NCI-H748 (cell line): Measurements from ENCODE around the gene HS3ST3A1.
A peak's percentile ranks its signal among the peaks of the same experiment; 100 is the strongest.

Source experiments
- DNase-seq: peaks from one replicate; lab custom pipeline; 2025; ENCODE audit not compliant: unreplicated experiment; lab: John Stamatoyannopoulos, UW

The HS3ST3A1 gene

DNA sequence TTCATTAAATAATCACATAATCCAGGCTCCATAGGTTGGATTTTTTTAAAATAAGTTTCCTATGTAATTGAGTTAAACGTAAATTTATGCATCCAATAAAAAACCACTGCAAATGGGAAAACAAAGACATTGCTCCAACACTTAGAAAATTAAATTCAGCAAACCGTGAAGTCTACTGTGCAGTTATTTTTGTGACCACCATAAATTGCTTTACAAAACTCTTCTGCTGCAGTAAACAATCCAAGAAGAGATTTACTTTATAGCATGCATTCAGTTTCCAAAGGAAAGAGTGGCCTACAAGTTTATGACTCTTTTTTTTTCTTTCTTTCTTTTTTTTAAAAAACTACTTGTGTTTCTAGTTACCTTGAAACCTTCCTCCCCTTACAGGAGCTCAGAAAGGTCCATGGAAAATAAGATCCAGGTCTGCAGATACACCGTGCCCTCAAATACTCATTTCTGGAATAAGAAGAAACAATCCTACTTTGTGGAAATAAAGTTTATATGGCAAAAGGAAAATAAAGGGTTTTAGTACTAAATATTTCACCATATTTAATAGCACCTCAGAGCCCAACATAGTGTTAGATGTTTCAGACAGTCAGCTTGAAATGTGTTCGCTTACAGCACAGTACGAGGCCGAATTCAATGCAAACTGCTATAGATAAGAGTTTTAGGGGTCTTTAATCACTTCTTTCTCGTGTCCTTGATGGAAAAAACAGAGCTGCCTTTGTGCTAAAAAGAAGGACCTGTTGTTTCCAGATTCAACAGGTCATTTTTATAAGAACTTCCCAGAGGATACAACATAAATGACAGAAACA, 3.2 kb downstream of the HS3ST3A1 start:
- no peak for DNase-seq

DNA sequence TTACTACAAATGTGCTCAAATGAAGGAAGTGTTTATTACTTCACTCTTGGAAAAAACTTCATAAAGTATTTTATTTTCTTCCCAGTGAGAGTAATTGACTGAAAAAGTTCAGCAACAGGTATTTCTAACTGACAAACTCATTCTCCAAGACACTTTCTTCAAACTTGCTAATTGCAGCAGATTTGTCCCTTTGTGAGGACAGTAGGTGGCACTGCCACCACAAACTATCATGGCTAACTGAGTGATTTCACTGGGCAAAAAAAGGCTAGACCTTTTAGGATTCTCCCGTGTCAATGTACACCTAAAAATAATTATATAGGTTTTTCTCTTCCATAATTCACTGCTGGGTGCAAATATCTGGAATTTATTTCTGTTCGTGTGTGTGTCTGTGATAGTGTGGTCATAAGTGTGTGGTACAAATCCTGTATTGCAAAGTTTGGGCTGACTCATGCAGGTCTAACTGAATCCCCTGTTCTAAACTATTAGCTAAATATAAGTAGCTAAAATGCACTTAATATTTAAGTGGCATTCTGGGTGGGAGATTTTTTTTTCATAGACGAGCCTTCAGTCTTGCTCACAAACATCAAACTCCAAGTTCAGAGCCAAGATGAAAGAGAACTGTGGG, 3.9 kb downstream of the HS3ST3A1 start:
- DNase-seq = peak; percentile 61

DNA sequence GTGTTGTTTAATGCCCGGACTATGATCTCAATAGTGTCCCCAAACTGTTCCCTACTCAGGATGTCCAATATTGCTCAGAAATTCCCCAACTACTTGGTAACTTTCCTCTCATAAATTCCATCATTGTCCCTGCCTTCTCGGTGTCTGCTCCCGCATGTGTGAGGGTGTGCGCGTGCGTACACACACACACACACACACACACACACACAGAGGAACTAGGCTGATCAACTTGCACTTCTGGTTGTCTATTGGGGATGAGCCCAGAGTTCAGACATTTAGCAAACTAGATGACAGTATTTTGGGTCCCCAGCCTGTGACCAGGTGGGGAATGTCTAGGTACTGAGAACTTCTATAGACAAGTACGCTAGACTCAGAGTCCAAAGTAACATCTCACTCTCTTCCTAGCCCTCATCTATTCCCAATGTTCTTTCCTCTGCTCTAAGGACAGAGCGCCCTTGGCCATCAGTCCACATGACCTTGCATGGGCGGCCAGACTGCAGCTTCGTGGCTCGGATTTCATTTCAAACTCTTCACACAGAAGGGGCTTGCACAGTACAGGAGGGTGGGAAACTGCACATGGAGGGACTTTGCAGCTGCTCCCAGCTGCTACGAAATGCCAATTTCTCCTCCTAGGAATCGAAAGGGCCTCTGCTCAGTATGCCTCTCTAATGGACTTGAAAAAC, 5.3 kb downstream of the HS3ST3A1 start:
- no peak for DNase-seq

DNA sequence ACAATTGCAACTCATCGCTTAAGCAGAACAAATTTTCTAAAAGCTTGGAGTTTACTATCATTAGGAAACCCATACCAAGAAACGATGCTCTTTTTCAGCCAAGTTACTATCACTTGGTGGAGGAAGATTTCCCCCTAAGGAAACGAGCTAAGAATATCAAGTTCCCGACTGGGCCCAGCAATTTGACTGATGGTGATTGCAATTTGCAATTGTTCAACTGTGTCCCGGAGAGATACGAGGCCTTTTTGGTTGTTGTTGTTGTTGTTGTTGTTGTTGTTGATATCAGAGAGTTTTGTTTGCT, 6.2 kb downstream of the HS3ST3A1 start:
- no peak for DNase-seq

DNA sequence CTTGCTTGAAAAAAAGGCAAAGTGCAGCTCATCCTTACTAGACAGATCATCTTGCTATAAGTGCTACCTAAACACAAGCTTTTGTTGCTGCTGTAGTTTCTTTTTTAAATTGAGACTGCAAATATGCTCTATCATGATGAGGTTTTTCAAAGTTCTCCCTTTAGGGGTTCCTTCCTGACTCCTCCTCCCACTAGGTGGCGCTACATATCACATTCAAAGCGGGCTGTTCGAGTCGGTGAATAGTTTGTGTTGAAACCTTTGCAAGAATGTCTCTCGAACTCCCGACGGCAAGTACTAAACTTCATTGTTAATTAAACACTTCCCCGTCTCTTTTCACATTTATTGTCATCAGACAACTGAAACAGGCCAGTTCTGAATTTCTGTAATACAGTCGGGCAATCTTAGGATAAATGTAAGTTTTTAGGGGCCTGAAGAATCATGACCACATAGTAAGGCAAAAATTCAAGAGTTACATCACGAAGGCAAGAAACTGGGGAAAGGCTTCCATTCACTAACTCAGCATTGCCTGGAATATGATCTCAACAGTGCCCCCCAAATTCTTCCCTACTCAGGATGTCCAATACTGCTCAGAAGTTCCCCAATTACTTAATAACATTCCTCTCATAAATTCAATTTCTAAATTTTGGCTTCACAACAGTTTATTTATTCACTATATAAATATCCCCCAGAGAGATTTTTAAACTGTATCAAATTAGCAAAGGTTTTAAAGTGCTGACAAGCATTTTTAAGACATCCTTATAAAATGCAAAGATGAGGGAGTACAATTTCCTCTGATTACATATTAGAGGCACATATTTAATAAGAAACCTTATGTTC, 6.7 kb downstream of the HS3ST3A1 start:
- peak; percentile 79 for DNase-seq

DNA sequence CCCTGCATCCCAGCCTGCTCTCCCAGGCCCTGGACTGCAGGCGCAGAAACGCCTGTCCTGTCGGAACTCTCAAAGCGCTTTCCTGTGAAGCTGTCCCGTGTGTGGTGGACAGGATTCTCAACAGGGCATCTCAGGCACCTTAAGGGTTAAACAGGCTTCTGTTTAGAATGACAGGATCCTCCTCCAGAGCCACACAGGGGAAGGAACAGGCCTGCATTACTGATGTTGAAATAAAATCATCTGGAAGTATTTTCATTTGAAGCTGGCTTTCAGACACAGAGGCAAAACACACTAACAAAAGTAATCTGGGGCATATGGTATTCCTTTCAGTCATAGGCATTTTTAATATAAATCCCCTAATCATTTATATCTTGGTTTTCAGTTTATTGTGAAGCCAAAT, 7.4 kb downstream of the HS3ST3A1 start:
- no peak for DNase-seq

DNA sequence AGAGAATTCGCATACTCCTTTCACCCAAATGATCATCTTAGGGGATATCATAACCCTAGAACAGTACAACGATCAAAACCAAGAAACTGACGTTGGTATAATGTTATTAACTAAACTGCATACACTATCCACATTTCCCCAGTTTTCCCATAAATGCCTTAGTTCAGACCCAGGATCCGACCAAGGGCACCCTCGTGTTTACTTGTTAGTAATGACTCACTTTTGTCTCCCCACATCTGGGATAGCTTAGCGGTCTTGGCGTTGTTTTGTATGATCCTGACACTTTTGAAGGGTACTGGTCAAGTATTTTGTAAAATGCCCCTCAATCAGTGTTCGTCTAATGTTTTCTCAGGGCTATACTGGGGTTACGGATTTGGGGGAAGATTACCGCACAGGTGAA, 8.0 kb downstream of the HS3ST3A1 start:
- DNase-seq = no peak

DNA sequence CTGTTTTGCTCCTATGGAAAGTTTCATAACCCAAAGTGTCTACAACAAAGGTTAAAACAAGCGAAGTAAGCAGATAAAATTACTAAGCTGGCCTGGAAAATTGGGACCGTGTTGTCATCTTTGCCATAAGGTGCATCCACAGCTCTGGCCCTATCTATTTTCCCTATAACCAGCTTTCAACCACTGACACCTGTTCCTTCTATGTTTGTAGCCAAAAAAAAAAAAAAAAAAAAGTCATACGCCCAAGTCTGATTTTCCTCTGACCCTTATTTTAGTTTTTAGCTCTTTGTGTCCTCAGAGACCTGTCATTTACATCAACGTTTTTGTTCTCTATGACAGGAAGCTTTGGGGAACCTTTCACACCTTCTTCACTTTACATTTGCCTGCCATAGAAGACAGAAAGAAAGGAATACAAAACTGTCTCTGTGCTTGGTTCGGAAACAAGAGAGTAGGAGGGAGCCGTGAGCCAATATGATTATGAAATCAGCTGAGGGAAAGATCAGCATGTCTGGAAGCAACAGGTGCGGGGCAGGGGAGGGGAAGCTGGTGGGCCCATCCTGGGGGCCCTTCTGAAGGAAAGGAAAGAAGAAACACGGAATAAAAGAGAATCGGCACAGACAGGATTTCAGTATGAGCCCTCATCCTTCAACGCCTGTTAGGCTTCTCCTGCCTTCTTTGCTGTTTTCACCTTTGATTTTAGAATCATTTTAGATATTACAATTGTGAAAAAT, 8.5 kb downstream of the HS3ST3A1 start:
- DNase-seq = no peak

DNA sequence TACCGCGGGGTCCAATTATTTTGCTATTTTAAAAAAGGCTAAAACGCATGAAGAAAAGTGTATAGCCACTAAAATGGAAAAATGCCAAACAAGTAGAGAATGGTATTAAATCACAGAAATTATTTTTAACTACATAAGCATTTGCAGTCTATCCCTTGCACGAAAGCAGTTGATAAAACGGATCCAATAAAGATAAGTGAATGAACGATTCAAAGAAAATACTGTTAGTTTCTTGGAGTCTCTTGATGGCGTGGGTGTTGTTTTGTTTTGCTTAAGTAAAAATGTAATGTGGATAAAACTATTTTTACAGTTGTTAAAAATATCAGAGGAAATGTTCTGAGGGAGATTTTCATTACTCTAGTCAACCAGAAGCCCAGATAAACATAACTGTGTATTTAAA, 9.3 kb downstream of the HS3ST3A1 start:
- no peak for DNase-seq

DNA sequence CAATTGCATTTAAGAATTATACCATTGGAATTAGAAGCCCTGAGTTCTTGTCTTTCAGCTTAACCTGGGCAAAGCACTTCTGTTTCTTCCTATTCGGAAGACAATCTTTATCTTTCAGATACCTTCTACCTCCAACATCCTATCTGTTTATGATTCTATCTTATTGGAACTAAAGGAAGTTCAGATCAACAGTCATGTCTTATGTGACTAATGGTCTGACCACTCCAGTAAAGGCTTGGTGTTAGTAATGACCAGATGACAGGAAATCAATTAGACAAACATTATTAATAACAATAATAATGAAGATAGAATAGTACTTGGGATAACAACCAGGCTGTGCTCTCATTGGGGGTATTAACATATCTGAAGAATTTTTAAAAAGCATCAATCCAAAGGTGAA, 11.3 kb downstream of the HS3ST3A1 start:
- DNase-seq = no peak

DNA sequence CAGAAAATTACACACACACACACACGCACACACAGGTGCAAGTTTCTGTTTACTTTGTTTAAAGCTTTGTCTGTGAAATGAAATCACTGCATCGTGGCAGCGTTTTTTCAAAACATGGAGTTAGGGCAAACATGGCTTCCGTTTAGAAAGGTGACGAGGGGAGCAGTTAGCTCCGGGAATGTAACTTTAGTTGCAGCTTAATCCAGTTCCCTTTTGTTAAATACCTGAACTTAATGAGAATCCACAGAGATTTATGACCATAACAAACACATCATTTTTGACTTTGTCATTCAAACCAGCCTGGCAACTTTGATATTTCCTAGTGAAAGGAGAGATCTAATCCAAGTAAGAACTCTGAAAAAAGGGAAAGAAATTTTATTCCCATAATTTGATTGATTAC, 12.1 kb downstream of the HS3ST3A1 start:
- DNase-seq = no peak

DNA sequence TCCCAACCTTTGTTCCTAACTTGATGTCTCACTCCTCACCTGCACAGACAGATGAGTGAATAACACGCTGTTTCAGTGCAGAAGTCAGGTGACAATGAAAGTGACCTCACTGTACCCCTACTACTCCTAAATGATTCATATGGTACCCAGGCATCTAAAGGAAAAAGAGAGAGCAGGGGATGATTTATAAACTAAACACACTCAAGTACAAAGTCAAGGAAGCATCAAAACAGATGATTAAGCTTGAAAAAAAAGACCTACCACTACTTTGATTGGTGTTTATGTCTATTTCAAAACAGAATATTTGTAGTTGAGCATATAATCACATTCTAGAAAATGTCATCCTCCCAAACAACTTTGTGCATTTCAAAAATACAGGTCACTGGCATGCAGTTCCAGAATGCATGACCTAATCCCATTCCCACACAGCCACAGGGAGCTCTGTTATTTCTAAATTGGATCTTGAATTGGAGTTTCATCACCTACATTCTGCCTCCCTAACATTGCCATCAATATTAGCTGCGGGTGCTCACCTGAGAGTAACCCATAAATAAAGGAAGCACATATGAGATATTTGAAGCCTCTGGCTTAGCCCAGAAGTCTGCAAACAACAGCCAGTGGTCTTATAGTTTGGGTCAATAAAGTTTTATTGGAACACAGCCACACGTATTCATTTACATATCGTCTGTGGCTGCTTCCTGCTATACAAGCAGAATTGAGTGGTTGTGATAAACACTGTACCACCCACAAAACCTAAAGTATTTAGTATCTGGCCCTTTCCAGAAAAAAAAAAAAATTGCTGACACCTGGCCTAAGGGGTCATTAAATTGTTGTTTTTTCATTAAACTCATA, 14.0 kb downstream of the HS3ST3A1 start:
- DNase-seq = no peak

DNA sequence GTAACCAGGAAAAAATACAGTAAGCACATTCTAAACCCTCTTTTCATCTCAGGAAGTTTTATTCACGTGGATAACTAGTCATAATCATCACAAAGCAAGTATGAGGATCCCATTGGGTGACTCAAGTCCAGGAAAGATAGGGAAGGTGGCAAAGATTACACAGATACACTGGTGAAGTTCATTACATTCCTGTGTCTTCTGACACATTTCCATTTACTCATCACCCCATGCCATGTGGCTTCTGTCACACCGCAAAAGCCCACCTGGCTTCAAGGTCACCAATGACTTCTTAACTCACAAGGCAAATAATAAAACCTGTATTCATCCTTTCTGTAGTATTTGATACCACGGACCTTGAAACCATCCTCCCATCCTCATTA, 17.0 kb downstream of the HS3ST3A1 start:
- no peak for DNase-seq

DNA sequence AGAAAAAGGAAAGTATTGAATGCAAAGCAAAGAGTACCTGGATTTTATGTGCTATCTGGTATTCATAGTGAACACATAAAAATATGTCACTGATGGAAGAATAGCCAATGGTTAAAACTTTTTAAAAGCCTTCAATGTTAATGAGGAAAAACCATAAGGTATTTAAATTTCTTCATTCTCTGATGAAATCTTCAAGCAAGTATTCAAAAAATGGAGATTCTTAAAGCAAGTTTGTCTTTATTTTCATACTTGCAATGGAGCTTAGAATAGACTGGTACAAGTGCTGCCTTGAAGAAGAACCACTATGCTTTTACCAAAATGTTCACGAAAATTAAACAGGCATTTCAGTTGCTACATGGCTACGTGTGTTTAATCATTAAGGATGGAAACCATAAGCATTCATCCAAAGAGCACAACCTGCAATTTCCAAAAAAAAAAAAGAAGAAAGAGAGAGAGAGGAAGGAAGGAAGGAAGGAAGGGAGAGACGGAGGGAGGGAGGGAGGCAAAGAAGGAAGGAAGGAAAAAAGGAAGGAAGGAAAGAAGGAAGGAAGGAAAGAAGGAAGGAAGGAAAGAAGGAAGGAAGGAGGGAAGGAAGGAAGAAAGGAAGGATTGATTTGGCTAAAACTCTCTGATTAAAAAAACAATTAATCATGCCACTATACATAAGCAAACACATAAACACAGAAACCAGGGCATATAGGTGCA, 17.6 kb downstream of the HS3ST3A1 start:
- no peak for DNase-seq

DNA sequence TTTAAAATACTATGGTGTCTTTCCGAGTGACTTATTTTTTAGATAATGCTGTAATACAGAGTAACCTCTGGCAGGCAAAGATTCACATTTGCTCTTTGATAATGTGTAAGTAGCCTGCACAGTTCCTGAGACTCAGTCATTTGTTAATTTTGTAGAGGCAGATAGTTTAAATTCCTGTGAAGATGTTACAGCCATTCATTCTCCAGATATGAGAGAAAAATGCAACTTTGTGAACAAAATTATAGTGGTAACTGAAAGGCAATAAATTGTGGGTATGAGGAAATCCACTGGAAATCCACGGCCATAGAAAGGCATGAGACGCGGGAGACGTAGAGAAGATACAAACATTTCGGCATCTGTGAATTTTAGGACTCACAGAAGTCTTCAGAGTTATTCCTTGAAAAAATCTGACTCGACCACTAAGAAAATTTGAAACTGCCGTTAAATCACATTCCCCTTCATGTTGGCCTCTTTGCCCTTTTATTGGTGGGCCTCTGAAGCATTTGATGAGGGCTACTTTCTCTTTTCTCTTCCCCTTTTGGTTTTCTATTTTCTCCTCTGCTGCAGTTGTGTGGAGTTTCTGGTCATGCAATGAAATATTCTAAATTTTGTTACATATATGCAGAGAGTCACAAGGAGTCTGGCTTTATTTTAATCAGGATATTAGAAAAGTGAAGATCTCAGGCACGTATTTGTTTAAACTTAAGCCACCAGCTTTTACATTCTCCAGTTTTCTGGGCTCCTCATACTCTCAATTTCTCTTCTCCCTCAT, 18.8 kb downstream of the HS3ST3A1 start:
- no peak for DNase-seq

DNA sequence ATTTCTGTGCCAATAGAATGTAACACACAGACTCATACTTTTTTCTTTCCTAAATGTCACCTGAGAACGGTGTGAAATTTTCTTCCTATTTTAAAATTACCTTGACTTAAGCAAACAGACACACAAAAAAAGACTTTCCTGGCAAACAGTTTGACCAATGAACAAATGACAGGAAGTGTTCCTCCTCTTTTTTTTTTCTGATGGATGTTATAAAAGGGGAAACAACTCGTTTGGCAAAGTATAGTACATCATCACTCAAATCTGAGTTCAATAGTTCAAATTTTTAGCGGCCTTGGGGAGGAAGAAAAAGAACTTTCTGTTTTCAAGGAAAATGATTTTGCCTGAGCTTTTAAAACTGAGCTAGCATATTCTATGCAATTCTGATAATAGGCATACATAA, 19.8 kb downstream of the HS3ST3A1 start:
- peak; percentile 16 for DNase-seq

DNA sequence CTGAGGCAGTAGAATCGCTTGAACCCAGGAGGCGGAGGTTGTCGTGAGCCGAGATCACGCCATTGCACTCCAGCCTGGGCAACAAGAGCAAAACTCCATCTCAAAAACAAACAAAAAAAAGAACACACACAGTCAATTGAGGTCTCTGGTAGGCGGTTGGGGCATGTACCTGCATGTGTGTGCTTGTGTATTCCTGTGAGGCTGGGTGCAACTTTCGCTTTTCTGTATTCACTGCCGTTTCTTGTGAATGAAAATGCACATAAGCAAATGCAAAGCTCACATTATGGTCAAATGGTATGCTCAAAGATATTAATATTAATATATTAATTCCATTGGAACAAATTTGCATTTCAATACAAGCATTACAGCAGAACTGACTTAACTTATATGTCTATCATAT, 20.9 kb downstream of the HS3ST3A1 start:
- DNase-seq = no peak

DNA sequence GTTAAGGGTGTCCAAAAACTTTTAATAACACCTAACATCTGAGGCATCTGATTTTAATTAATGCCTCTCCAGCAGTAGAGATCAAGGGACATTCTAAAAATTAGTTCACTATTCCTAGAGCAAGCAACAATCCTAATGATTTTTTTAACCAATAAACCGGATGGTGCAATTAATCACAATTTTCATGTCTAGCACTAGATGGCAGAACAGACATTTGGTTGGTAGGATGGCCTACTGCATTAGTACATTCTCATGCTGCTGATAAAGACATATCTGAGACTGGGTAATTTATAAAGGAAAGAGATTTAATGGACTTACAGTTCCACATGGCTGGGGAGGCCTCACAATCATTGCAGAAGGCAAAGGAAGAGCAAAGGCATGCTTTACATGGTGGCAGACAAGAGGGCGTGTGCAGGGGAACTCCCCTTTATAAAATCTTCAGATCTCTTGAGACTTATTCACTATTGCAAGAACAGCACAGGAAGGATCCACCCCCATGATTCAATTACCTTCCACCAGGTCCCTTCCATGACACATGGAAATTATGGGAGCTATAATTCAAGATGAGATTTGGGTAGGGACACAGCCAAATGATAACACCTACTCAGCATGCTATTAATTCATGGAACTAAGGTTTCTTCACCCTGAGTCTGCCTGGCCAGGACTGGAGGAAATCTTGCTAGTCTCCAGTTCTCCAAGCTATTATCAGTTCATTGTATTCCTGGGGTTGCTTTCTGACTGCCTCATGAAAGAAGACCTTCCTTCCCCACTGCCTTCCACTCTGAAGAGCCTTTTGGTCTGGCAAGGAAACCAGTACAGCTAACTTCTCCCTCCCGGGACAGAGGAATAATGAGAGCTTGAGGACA, 24.8 kb downstream of the HS3ST3A1 start:
- DNase-seq = no peak
